Astrocyte of the hippocampus (primary cell): ENCODE data around the gene CAPN8.

Experiments used
- DNase-seq: peaks from one replicate; pipeline ENCODE4 v3.0.0; 2011; ENCODE audit warnings: low read depth, low spot score

Gene CAPN8

GRCh38 chr1:223702735-223703667 is 37.5 kb upstream of the CAPN8 start:
- DNase-seq, result no peak

GRCh38 chr1:223700942-223701637 is 35.6 kb upstream of the CAPN8 start:
- DNase-seq, result peak; percentile 96

- no peak for DNase-seq
These were observed 35.0 kb upstream of the CAPN8 start for GRCh38 chr1:223700388-223700918.

GRCh38 chr1:223695941-223696340 is 30.4 kb upstream of the CAPN8 start:
- peak; percentile 41 for DNase-seq

- no peak for DNase-seq
These were observed 29.6 kb upstream of the CAPN8 start for GRCh38 chr1:223695014-223695548.

GRCh38 chr1:223691121-223691520 is 25.6 kb upstream of the CAPN8 start:
- no peak for DNase-seq

- no peak for DNase-seq
These were observed 18.9 kb upstream of the CAPN8 start for GRCh38 chr1:223684488-223684792.

GRCh38 chr1:223683586-223684487 is 18.3 kb upstream of the CAPN8 start:
- DNase-seq, result peak; percentile 82

GRCh38 chr1:223682502-223682901 is 17.0 kb upstream of the CAPN8 start:
- DNase-seq, result no peak

- DNase-seq, result no peak
These were observed 14.7 kb upstream of the CAPN8 start for GRCh38 chr1:223680188-223680587.

- DNase-seq, result no peak
These were observed 13.3 kb upstream of the CAPN8 start for GRCh38 chr1:223678841-223679240.

GRCh38 chr1:223674119-223674890 is 8.8 kb upstream of the CAPN8 start:
- no peak for DNase-seq

GRCh38 chr1:223670458-223671159 is 5.1 kb upstream of the CAPN8 start:
- peak; percentile 42 for DNase-seq

- DNase-seq, result no peak
These were observed 3.7 kb upstream of the CAPN8 start for GRCh38 chr1:223669003-223669795.

GRCh38 chr1:223667484-223668182 is 2.1 kb upstream of the CAPN8 start:
- DNase-seq, result no peak

- no peak for DNase-seq
These were observed 1.4 kb downstream of the CAPN8 start for GRCh38 chr1:223664106-223664505.

- no peak for DNase-seq
These were observed 2.6 kb downstream of the CAPN8 start for GRCh38 chr1:223662943-223663342.

- no peak for DNase-seq
These were observed 5.8 kb downstream of the CAPN8 start for GRCh38 chr1:223659711-223660110.

GRCh38 chr1:223657978-223658377 is 7.5 kb downstream of the CAPN8 start:
- DNase-seq, result no peak
